HG03378 (cell line): ENCODE data around the gene VAMP4.

Experiments used
- ATAC-seq: cut with Tn5 transposase; IDR thresholded peaks from one replicate; pipeline ENCODE4 v1.9.1; 2021; ENCODE audit warnings: mild to moderate bottlenecking, moderate library complexity; ENCODE audit not compliant: unreplicated experiment

Gene VAMP4

DNA sequence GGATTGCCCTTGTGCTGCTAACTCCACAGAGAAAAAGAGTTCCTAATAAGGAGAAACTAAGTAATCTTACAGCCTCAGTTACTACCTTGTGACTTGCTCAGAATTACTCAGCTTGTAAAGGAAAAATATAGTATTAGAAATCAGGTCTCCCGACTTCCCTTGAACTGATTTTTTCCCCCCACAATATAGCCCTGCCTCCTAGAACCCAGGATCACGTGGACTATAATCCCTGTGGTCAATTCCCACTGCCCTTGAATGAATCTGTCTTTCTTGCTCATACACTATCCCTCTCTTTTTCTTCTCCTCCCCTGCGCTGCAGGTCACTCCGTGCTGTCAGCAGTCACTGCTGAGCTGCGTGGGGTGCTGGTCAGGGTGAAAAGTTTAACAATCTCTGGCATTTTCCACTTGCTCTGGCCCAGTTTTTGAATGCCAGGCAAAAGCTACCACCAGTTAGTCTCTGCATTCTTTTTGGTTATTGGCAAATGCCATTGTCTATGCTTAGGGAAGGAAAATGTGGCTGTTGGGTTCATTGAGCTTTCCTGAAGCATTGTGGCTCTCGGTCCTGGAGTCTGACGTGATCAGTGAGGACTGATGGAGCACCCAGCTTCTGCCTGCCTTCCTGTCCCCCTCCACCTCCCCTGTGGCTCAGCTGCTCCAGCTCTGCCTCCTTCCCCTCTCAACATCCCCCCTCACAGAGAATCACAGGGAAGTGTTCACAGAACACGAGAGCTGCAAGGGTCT is 87.5 kb downstream of the VAMP4 start:
- ATAC-seq = no peak

DNA sequence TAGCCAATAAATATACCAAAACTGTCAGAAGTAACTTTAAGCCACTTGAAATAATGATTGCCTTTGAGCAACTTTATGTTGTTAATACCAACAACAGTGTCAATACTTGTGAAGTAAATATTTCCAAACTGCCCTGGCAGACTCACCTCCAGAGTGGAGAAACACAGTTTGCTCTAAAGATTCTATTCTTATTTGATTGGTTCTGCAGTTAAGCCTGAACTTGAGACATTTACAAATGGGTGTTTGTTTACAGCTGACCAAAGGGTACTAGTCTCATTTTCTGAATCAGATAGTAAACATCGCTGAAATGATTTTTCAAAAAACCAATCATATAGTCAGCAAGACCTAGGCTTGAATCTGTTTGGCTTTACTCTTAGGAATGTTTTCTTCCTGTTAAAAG is 88.1 kb downstream of the VAMP4 start:
- ATAC-seq = no peak

DNA sequence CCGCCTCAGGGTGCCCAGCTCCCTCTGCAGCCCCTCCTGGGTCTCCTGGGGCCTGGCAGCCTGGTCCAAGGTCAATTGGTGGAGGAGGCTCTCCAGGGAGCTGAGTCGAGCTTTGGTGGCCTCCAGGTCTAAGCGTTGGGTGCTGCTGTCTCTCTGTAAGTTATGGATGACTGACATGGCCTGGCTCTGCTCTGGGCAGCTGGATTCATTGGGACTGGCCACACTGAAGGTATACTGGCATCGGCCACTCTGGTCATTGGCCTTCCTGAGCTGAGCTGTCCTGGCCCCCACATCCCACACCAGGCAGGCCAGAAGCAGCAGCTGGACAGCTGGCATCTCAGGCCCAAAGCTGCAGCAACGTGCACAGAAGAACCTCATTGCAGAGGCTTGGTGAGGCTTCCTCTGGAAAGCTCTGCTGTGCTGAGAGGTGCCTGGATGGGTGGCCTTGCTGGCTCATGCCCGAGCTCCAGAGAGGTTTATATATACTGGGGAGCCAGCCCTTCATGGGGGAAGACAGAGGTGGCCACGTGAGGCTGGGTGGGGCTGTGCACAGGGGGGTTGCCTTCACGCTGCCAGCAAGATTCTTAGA is 89.5 kb downstream of the VAMP4 start, which contains the start of gene MYOC:
Gene MYOC (minus strand): TSS at position 455 of the 589 bp plus-strand sequence. CDS start 77 bp downstream, at position 378.
- no peak for ATAC-seq
